ENCODE measurements around the gene TRIM8. TPM values are rescaled to one million over a fixed set of nuclear protein-coding genes. Genes with fewer than 3 reads are reported as not detected.
A peak's percentile ranks its signal among the peaks of the same experiment; 100 is the strongest.

Gene TRIM8
- total RNA-seq, 4 donors from 2014 or later = 27.6 to 75.9 (median 48.8) TPM

DNA sequence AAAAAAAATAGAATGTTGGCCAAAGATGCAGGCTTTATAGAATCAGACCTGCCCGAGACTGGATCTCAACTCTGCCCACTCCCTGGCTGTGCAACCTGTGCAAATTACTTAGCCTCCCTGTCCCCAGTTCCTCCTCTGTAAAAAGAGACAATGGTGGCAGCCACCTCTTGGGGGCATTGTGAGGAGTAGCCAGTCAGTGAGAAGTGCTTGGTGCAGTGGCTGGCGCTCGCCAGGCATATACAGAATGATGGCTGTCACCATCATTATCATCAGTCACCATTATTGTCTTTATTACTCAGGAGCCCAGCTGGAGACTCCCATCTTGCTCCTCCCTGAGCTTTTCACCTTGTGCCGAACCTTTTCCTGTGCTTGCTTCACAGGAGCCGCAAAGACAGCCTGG lies 29.4 kb upstream of the TRIM8 start:
- no peak for TF ChIP-seq POLR2A (IDR thresholded peaks at IDR 0.05)
- TF ChIP-seq, protein P1, sequence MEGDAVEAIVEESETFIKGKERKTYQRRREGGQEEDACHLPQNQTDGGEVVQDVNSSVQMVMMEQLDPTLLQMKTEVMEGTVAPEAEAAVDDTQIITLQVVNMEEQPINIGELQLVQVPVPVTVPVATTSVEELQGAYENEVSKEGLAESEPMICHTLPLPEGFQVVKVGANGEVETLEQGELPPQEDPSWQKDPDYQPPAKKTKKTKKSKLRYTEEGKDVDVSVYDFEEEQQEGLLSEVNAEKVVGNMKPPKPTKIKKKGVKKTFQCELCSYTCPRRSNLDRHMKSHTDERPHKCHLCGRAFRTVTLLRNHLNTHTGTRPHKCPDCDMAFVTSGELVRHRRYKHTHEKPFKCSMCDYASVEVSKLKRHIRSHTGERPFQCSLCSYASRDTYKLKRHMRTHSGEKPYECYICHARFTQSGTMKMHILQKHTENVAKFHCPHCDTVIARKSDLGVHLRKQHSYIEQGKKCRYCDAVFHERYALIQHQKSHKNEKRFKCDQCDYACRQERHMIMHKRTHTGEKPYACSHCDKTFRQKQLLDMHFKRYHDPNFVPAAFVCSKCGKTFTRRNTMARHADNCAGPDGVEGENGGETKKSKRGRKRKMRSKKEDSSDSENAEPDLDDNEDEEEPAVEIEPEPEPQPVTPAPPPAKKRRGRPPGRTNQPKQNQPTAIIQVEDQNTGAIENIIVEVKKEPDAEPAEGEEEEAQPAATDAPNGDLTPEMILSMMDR (IDR thresholded peaks at IDR 0.05) = no peak
- H3K4me1 ChIP-seq = peaks cover 21 to 89% (median 65%) of the 10 kb centered on the region in 3 donors
- no peak for DNase-seq
- H3K4me3 ChIP-seq = no peak overlapping the region
- WGBS, 2 donors = 88 to 97% methylated on average over 3 to 5 of the region's 5 CpGs
- no peaks in the 10 kb centered on the region for H3K9me3 ChIP-seq
- intact Hi-C loops (cut with DNase I) = no loop called here
- H3K27me3 ChIP-seq = no peaks in the 10 kb centered on the region
- H3K27ac ChIP-seq = peak overlapping the region in 2 of 4 donors; percentile 37 to 63
- H3K36me3 ChIP-seq = peaks cover 0 to 57% (median 6%) of the 10 kb centered on the region in 3 donors

DNA sequence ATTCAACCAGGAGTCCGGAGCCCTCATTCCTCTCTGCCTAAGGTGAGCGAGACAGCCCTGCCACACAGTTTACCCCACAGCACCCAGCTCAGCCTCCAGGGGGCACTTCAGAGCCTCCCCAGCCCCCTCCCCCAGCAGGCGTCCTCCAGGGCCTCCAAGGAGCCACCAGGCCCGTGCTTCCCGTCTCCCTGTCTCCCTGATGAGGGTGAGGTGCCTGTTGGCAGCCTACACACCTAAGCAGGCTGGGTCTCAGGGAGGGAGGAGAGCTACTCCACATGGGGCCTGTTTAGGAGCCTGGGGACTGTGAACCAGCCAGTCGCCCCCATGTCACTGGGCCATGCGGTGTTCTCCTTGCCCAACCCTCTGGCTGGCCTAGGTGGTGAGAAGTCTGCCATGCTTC lies 28.9 kb upstream of the TRIM8 start:
- intact Hi-C loops (cut with DNase I) = no loop called here
- no peak for DNase-seq
- H3K4me1 ChIP-seq = peaks cover 21 to 94% (median 70%) of the 10 kb centered on the region in 3 donors
- no peaks in the 10 kb centered on the region for H3K9me3 ChIP-seq
- 85 to 100% methylated on average over 1 to 4 of the region's 7 CpGs for WGBS, 2 donors
- H3K4me3 ChIP-seq = no peak overlapping the region
- H3K27me3 ChIP-seq = no peaks in the 10 kb centered on the region
- TF ChIP-seq, protein P1 (IDR thresholded peaks at IDR 0.05) = no peak
- no peak for TF ChIP-seq POLR2A (IDR thresholded peaks at IDR 0.05)
- peaks cover 0 to 61% (median 6%) of the 10 kb centered on the region in 3 donors for H3K36me3 ChIP-seq
- H3K27ac ChIP-seq = peak overlapping the region; percentile 18 to 76 (median 50)

DNA sequence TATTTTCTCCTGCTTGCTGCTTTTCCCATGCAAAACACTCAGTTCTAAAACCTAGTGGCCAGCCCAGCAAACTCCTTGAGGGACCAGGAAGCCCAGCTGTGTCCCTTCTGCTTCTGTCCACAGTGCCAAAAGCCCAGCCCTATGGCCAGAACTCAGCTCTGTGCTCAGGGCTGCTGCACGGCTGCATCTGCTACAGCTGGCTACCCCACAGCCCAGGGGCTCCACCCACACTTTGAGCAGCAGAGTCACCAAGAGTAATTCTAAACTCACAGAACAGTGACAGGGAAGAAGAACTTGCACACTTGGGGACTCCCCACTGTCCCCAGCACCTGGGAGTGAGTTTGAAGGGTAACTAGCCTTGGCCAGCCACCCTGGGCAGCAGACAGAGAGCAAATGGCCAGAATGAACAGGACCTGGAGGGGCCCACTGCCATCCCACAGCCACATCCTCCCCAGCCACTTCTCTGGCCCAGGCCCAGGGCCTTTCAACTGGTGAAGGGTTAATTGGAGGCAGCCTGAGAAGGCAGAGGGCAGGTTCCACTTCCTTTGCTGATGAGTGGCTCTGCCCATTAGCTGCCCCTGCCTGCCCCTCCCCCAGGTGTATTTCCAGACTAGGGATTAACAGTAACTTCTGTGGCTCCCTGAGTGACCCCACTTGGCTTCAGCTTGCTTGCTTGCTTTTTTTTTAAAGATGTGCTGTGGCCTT lies 28.1 kb upstream of the TRIM8 start:
- peak overlapping the region; percentile 18 to 76 (median 56) for H3K27ac ChIP-seq
- peaks cover 0 to 70% (median 6%) of the 10 kb centered on the region in 3 donors for H3K36me3 ChIP-seq
- H3K4me3 ChIP-seq = no peak overlapping the region
- DNase-seq = no peak
- peaks cover 21 to 94% (median 75%) of the 10 kb centered on the region in 3 donors for H3K4me1 ChIP-seq
- WGBS, 2 donors = 67% methylated on average over 1 of the region's 1 CpG; no CpG with 5 or more reads in 1 of the 2 donors
- no peak for TF ChIP-seq POLR2A (IDR thresholded peaks at IDR 0.05)
- TF ChIP-seq, protein P1 (IDR thresholded peaks at IDR 0.05) = no peak
- H3K9me3 ChIP-seq = no peaks in the 10 kb centered on the region
- no peaks in the 10 kb centered on the region for H3K27me3 ChIP-seq
- intact Hi-C loops (cut with DNase I) = no loop called here

DNA sequence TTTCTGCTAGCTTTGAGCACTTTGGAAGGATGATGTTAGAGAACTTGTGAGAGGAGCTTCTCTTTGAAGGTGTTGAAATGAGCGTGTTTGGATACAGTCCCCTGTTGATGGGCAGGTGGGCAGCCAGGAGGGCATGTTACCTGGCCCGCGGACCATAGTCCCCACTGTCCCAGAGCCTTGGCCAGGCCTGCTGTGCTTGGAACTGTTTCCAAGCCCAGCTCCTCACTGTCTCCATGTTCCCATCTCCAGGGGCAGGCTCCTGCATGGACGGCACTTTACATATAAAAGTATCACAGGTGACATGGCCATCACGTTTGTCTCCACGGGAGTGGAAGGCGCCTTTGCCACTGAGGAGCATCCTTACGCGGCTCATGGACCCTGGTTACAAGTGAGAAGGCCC lies 27.2 kb upstream of the TRIM8 start:
- Histone ChIP-seq H3K27ac (peak overlapping the region in 2 of 4 donors; percentile 63 to 76), H3K4me3 (no peak overlapping the region), H3K9me3 (no peaks in the 10 kb centered on the region), H3K27me3 (no peaks in the 10 kb centered on the region), H3K36me3 (peaks cover 0 to 78% (median 6%) of the 10 kb centered on the region in 3 donors), H3K4me1 (peaks cover 21 to 94% (median 75%) of the 10 kb centered on the region in 3 donors)
- intact Hi-C loops (cut with DNase I) = no loop called here
- WGBS, 2 donors = 80 to 92% methylated on average over 2 to 4 of the region's 9 CpGs
- TF ChIP-seq, protein P1 (IDR thresholded peaks at IDR 0.05) = no peak
- no peak for TF ChIP-seq POLR2A (IDR thresholded peaks at IDR 0.05)
- no peak for DNase-seq

DNA sequence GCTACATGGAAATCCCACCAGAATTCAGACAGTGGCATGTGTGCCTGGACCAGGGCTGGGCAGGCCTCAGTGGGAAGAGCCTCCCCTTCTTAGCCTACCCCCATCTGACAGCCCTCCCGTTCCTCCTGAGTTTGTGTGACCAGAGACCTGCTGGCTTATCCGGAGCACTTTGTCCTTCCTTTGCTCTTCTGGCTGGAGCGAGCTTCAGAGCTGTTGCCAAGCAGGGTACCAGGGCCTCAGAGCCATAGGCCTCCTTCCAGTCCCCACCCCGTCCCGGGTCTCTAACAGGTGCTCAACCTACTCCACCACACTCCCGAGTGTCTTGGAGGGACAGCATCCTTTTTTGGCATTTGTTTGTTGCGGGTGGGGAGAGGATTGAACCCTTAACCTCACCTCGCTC lies 26.5 kb upstream of the TRIM8 start:
- no peaks in the 10 kb centered on the region for H3K9me3 ChIP-seq
- 80 to 85% methylated on average over 2 to 5 of the region's 8 CpGs for WGBS, 2 donors
- no peaks in the 10 kb centered on the region for H3K27me3 ChIP-seq
- H3K4me1 ChIP-seq = peaks cover 21 to 94% (median 73%) of the 10 kb centered on the region in 3 donors
- intact Hi-C loops (cut with DNase I) = no loop called here
- H3K4me3 ChIP-seq = no peak overlapping the region
- H3K36me3 ChIP-seq = peaks cover 0 to 74% (median 6%) of the 10 kb centered on the region in 3 donors
- H3K27ac ChIP-seq = peak overlapping the region in 1 of 4 donors; percentile 37
- no peak for TF ChIP-seq POLR2A (IDR thresholded peaks at IDR 0.05)
- TF ChIP-seq, protein P1 (IDR thresholded peaks at IDR 0.05) = no peak
- no peak for DNase-seq
